HG03378 (cell line): ENCODE data around the gene LDB2.
"Not testable (repeated sequence)": the region's sequence is repeated elsewhere in the genome, so short reads cannot be mapped to it uniquely, and the experiment has no call there.

Source experiments
- ATAC-seq: cut with Tn5 transposase; IDR thresholded peaks from one replicate; pipeline ENCODE4 v1.9.1; 2021; ENCODE audit warnings: mild to moderate bottlenecking, moderate library complexity; ENCODE audit not compliant: unreplicated experiment

The LDB2 gene

DNA sequence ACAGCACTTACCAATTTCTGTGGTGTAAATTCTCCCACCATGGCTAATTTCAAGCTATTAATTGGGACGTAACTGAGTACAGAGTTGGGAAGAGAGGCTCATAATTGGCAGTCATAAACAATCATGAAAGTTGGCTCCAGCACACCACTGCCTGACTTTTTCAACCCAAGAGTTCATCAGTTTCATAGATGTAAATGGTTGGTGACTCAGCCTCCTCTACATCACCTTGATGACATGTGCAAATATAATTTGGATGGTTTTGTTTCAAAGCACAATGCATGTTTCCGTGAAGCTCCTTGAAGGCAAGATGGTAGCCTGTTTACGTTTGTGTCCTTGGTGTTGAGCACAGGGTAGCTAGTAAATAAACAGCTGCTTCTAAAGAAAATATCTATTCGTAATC, 235.1 kb downstream of the LDB2 start:
- no peak for ATAC-seq

DNA sequence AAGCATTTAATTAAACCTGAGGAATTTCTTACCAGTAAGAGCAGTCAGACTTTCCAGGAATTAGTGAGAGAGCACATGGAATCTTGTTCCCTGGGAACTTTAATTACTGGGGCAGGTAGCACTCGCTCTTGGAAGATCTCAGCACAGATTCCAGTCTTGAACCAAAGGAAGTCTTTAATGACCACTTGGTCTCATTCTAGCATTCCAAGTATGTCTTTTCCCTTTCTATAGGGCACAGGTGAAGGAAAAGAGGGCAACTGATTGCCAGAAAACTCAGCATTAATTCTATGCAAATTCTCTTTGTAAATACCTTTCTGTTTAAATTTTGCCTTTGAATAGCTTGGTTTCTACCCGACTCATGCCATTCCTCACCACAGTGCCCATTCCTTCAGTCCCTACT, 236.6 kb downstream of the LDB2 start:
- ATAC-seq, result no peak

DNA sequence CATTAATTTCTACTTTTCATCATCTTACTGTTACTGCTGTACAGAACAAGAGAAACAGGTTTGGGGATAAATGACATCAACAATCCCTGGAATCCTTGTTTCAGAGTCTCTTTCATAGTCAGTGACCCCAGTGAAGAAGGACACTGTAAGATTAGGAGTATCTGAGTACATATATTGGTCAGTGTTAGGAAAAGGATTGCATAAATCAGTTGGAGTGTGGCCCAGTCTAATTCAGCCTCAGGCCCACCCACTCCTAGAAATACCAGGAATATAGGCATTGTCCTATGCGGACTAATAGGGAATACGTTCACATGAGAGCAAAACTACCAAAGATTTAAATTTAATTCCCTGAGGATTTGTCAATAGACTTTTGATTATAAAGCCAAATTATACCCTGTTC, 237.8 kb downstream of the LDB2 start:
- ATAC-seq, result no peak

DNA sequence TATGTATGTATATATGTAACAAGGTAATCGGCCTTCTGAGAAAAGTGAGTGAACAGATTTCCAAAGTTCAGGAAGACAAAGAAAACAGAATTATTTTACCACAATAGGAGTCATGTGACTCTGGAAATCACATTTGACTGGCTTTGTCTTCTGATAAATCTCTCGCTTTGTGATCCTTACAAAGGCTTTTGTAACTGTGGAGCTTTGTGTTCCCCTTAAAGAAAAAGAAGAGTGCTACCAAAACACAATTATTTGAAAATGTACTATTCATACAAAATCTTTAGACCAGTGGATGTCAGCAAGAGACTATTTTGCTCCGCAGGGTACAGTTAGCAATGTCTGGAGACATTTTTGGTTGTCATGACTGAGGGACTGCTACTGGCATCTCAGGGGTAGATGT, 238.8 kb downstream of the LDB2 start:
- no peak for ATAC-seq

DNA sequence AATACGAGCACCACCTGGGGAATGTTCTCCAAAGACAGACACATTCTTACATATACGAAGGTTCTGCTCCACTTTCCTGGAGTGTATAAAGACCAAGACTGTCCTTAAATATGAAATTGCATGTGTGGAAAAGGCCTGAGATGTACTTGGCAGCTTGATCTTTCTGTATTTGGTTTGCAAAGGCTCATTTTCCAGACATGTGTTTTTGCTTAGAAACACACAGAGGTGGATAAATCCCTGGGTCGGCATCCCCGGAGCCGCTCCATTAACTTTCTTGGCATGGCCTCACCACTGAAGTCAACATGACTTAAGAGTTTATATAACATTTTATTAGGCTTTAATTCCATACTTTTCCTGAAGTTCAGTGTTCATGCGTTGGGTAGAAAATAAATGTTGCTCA, 239.4 kb downstream of the LDB2 start:
- ATAC-seq, result no peak

DNA sequence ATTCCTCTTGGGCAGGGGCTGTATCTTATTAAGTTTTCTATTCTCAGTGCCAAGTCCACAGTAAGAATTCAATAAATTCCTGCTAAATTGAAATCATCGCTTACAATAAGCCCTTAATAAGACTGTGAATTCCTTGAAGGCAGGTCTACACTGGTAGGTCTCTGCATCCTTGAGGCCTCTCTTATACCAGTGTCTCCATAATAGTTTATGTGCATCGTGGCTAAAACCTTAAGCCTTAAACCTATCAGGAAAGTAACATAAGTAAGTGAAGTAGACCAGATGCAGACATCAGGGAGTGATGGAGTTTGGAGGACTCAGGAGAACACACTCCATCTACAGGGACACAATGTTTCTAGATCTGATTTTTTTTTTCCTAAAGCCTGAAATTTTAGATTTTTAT, 240.3 kb downstream of the LDB2 start:
- ATAC-seq, result no peak

DNA sequence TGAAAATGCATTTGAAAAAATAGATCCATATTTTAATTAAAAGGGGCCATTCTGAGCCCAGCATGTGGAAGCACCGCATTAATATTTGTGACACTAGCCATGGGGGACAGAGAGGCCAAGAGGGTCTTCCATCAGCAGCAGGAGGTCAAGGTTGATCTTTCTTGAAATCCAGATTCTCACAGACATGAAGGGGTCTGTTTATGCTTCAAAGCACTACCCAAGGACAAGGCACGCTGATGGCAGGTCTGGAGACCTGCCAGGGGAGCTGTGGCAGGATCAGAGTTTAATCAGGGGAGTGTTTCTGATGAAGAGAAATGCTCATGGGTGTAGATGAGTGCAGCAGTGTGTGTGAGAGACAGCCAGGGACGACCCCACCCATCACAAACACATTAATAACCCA, 243.3 kb downstream of the LDB2 start:
- no peak for ATAC-seq

DNA sequence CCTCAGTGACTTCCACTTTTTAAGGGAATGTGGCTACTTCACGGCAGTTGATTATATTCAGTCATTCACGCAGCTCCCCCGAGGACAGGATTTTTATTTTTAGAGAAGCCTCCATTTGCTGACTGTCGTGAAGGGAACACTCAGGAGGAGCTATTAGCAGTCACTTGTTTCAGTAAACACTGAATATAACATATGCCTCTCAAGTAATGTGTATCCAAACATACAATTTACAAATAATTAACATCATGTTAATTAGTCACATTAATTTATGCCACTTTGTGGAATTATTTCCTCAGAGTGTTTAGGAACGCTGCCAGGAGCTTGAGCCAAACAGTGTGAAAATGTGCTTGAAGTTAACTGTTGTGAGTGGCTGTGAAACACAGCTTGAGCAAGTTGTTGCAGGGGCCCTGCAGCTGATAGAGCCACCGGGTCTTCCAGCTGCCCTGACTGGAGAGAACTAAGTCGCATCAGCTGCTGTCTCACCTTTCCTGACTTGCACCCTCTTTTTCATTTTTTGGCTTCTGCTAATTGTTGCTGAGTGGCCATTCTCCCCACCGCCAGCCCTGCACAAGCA, 245.6 kb downstream of the LDB2 start:
- no peak for ATAC-seq

DNA sequence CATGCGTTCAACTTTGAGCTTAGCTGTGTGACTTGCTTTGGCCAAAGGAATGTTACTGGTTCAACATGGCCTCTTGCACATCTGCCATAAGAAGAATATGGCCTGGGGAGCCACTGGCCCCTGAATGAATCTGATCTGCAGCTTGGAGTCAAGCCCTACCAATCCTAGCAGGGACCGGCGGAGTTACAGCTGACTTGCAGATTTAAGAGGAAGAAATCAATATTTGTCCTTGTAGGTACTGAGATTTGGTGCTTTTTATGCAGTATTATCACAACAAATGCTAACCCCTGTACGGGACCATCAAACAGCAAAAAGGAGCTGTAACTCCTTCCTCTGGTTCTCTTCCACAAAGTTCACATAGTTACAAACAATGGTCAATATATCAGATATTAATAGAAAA, 252.0 kb downstream of the LDB2 start:
- no peak for ATAC-seq

DNA sequence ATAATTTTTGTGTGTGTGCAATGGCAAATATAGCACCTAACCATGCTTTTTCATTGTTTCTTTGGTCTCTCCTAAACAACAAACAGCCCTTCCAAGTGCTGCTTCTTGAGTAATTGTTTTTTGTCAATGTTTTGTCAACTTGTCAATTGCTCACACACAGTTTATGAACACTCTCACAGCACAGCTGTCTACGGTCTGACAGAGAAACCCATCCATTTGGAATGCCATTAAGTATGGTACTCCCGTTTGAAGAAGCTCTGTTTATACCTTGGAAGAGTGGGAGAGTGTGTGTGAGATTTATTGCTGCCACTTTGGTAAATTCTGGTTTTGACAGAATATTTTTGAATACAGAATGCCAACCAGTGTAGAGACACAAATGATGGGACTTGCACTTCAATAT, 254.6 kb downstream of the LDB2 start:
- no peak for ATAC-seq

DNA sequence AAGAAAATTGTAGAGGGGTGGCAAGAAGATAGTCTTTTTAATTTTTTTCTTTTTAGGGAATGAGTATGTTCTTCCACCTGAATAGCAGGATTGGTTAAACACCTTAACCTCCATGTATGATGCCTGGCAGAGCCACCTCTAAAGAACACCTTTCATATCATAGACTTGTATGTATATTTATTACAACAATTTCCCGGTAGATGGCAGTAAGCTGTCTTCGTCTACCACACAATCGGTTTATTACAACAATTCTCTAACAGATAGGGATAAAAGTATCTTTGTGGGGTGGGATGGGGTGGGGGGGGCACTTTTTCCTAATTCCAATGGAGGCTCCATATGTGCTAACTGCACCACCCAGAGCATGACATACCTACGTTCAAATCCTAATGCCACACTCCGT, 255.5 kb downstream of the LDB2 start:
- no peak for ATAC-seq

DNA sequence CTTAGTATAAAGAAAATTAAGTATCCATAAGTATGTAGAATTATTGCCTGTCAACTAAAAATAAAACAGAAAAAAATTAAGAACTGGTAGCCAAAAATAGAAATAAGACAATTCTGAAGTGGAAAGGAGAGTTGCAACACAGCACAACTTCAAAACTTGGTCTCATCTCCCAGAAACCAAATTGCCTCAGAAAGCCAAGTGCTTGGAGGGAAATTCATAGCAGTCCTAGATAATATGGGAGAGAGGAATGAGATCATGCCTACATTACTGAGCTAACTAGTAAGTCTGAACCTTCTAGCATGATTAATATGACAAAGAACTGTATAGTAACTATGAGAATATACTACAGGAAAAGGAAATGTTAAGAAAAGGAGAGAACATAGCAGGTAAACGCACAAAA, 256.5 kb downstream of the LDB2 start:
- ATAC-seq, result no peak

DNA sequence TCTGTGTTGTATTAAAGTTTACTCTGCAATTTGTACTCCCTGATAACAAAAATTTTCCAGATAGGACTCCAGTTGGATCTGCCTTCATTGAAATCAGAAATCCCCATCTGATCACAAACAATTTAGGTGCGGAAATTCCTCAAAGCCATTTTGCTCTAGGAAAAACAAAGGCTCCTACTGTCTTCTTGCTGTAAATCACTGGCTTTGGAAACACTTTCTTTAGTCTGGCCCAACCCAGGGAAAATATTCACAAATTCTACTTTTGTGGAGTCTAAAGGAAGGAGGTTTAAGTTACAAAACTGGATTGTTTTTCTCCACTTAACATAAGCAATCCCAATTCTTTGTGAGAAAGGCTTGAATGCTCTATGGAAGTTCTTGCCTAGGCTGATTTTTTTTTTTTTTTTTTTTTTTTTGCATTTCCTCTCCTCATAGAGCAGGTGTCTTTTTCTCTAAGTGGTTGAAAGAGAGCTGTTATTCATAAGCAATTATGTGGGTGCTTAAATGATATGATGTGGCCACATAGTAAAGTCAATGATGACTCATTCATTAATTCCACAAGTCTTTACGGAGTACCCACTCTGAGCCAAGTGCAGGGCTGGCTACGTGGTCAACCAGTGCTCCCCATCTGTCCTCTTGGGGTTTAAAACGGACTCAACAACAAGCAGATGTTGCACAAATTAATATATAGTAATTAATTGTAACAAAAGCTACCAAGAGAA, 261.4 kb downstream of the LDB2 start:
- no peak for ATAC-seq

DNA sequence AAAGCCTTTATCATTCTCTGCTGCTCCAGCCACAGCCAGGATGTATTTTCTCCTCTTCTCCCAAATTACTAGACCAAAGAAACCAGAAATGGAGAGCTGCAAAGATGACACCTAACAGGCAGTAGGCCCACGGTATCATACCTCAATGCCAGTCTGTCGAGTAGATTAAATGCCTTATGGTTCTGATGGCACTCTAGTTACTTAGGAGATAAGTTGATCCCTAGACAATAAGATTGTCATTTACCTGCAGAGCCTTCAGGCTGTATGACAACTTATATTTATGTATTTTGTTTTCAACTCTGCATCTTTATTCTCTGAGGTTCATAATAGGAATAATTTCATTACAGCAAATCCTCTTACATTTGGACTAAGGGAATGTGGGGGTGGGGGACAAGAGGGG, 262.1 kb downstream of the LDB2 start:
- no peak for ATAC-seq

DNA sequence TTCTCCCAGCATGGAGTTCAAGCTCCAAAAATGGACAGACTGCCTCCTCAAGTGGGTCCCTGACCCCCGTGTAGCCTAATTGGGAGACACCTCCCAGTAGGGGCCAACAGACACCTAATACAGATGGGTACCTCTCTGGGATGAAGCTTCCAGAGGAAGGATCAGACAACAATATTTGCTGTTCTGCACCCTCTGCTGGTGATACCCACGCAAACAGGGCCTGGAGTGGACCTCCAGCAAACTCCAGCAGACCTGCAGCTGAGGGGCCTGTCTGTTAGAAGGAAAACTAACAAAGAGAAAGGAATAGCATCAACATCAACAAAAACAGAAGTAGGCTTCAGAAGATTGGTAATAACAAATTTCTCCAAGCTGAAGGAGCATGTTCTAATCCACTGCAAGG, 269.2 kb downstream of the LDB2 start:
- not testable (repeated sequence) for ATAC-seq

DNA sequence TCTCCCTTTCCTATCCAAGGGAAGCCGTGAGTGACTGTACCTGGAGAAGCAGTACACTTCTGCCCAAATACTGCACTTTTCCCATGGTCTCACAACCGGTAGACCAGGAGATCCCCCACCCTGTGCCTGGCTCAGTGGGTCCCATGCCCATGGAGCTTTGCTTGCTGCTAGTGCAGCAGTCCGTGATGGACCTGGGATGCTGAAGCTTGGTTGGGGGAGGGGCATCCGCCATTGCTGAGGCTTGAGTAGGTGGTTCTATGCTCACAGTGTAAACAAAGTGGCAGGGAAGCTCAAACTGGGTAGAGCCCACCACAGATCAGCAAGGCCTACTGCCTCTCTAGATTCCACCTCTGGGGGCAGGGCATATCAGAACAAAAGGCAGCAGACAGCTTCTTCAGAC, 269.6 kb downstream of the LDB2 start:
- ATAC-seq, result not testable (repeated sequence)

DNA sequence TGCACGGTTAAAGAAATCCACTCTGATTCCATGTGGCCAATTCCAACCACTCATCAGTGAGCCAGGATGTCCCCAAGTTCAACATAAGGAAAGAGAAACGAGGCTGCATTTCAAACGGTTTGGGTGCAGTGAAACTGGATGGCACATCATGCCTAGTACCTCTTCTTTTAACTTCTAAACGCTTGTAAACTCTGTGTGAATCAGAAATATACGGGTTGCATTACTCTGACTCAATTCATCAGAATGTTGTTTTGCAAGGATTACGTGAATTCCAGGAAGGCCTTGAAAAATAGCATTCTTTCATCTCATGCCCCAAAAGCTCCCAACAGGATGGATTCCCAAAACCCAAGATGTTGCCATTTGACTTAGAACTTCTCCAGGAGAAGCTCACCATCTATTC, 270.4 kb downstream of the LDB2 start:
- no peak for ATAC-seq

DNA sequence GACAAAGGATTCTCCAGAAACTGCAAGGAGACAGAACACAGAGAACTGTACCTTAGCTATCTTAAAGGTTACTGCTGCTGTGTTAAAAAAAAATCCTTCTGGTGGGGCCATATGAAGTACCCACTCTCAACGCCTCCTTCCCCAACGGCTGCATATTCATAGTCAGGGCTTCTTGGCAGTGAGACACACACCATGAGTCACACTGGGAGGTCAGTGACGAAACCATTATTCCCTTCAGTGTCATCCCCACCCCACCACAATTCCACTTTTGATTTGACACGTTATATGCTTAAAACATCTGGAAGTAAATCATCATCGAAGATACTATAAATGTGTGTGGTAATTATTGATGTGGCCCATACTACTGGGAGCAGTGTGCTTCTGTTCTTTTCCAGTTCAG, 271.5 kb downstream of the LDB2 start:
- ATAC-seq, result no peak

DNA sequence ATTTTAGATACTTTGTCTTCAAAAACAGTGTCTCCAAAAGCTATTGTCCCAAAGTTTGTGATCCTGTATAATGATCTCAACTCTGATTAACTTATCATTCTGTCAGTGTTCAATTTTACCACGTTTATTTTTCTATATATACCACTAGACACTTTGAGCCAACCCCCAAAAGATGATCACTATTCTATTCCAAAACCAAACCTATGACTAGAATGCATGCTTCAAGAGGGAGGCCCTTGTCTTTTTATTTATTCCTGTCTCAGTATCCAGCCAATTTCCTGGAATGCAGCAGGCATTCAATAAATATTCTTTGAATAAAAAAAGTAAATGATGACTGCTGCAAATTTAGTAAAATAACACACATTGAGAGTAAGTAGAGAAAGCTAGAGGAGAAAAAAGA, 275.6 kb downstream of the LDB2 start:
- no peak for ATAC-seq

DNA sequence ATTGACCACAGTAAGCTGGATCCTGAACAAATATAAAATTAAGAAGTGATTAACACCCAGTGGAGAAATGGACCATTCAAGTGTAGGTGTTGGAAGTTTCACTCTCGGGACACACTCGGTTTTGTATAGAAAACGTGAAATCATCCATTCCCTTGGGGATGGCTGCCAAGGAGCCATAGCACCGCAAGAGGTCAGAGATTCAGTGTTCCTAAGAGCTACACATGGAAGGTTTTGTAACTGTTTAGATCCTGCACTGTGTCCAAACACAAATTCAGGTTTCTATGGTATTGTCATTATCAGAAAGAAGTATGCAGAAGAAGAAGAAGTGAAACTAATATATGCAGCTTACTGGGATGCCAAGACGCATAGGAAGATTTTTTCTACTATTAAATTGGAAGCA, 281.0 kb downstream of the LDB2 start:
- no peak for ATAC-seq

DNA sequence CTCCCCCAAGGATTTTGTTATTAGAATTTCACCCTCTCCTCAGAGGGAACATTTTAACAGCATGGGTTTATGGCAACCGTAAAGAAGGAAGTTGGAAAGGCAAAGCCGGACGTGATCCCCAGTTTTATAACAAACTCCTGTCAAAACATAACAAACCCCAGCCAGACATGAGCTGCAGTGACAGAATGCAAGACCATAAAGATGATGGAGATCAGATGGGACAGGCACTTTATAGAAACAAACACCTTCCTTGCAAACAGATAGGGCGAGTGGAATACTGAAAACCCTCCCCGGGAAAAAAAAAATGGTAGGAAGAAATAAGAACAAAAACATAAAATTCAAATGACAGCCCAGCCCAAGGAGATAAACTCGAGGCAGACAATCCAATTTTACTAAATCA, 281.4 kb downstream of the LDB2 start:
- ATAC-seq, result no peak

DNA sequence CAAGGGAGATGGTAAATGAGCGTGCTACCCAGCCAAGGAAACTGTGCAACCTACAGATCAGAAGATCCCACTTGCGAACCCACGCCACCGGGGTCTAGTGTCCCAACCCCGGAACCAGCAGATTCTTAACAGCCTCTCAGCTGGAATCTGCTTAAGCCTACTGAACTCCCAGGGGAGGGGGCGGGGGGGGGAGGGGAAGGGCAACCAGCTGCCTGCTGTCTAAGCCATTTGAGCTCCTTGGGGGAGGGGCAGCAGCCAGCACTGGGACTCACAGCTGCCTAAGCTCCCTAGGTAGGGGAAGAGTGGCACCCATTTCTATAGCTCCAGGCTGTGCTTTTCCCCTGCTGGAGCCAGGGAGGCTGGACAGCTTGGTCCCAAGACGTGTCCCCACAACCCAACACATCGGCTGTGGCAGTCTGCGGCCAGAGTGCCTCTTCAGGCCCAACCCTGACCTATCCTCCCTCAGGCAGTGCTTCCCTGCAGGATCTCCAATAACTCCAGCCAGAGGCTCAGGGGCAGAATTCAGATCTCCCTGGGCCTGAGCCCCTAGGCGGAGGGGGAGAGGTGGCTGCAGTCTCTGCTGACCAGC, 289.2 kb downstream of the LDB2 start:
- ATAC-seq, result no peak
